Thymus (tissue), 11 donors: ENCODE results near the gene SMURF2. TPM values are rescaled to one million over a fixed set of nuclear protein-coding genes. Genes with fewer than 3 reads are reported as not detected.

ENCODE experiments used
- DNase-seq, 9 donors: peaks; one replicate each; pipeline ENCODE4 v3.0.0-alpha.2; 2013; ENCODE audit warnings: low spot score in 9 of 9, low read depth in 6 of 9, missing footprints in 1 of 9
- H3K27ac ChIP-seq, 2 donors: one replicate each; pipeline ENCODE4 v1.5.1; 2013; ENCODE audit warnings: control low read depth in 1 of 2, low read depth in 1 of 2, low read length in 1 of 2, mild to moderate bottlenecking in 1 of 2, moderate library complexity in 1 of 2
- H3K27me3 ChIP-seq, 2 donors: one replicate each; pipeline ENCODE4 v1.5.1; 2013; ENCODE audit warnings: low read length in 1 of 2; ENCODE audit not compliant: control insufficient read depth in 2 of 2, insufficient read depth in 1 of 2
- H3K36me3 ChIP-seq, 2 donors: one replicate each; pipeline ENCODE4 v1.5.1; 2013; ENCODE audit warnings: low read length in 1 of 2, mild to moderate bottlenecking in 1 of 2, moderate library complexity in 1 of 2; ENCODE audit not compliant: control insufficient read depth in 2 of 2, insufficient read depth in 2 of 2
- H3K4me1 ChIP-seq, 2 donors: one replicate each; pipeline ENCODE4 v1.5.1; 2013; ENCODE audit warnings: low read length in 2 of 2; ENCODE audit not compliant: control insufficient read depth in 2 of 2, insufficient read depth in 2 of 2
- H3K4me3 ChIP-seq, 2 donors: one replicate each; pipeline ENCODE4 v1.5.1; 2013; ENCODE audit warnings: low read length in 2 of 2, control low read depth in 1 of 2, mild to moderate bottlenecking in 1 of 2
- H3K9me3 ChIP-seq, 2 donors: one replicate each; pipeline ENCODE4 v1.5.1; 2013; ENCODE audit warnings: low read length in 1 of 2, mild to moderate bottlenecking in 1 of 2; ENCODE audit not compliant: control insufficient read depth in 2 of 2, insufficient read depth in 1 of 2
- WGBS: extraction: QIAGEN DNeasy Blood & Tissue Kit; methylation state at CpG from one replicate; pipeline ENCODE4 v1.1.7; 2013; 5-methylcytosine and 5-hydroxymethylcytosine counted together
- polyA plus RNA-seq: library from polyadenylated mRNA; stranded (reverse); fragments of 200-250 nt; gene quantifications from one replicate; pipeline ENCODE4 v1.2.3, GENCODE V29; 2013
- total RNA-seq: library from RNA; stranded (reverse); fragments of 120-200 nt; gene quantifications from one replicate; pipeline ENCODE4 v1.2.4, GENCODE V29; 2013
- donor health status: healthy.

SMURF2 gene
- total and polyA plus RNA-seq, 2 donors: 14.1 to 29.7 TPM

DNA sequence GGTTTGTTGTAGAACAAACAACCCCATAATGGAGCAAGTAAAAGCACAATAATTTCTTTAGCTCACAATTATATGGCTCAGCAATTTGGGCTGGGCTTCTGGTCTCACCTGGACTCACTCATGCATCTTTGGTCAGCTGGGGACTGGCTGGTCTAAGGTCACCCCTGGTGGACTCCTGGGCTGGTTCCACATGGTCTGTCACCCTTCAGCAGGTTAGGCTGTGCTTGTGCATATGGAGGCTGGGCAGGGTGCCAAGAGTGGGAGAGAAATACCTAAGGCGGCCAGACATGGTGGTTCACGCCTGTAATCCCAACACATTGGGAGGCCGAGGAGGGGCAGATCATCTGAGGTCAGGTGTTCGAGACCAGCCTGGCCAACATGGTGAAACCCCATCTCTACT lies 27.0 kb upstream of the SMURF2 start:
- Histone ChIP-seq H3K27me3 (no peaks in the 10 kb centered on the region), H3K36me3 (no peaks in the 10 kb centered on the region), H3K9me3 (no peaks in the 10 kb centered on the region), H3K4me3 (no peak overlapping the region), H3K4me1 (no peaks in the 10 kb centered on the region), H3K27ac (no peak overlapping the region)
- DNase-seq: no peak
- 99% methylated on average over 4 of the region's 4 CpGs for WGBS

DNA sequence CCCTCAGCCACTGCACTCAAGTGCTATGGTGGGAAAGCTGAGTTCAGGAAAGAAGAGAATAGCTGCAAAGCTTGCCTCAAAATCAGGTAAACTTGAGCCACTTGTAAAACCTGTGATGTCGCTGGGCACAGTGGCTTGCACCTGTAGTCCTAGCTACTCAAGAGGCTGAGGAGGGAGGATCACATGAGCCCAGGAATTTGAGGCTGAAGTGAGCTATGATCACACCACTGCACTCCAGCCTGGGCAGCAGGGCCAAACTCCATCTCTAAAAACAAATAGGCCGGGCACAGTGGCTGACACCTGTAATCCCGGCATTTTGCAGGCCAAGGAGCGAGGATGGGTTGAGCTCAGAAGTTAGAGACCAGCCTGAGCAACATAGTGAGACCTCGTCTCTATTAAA lies 26.4 kb upstream of the SMURF2 start:
- DNase-seq: no peak

DNA sequence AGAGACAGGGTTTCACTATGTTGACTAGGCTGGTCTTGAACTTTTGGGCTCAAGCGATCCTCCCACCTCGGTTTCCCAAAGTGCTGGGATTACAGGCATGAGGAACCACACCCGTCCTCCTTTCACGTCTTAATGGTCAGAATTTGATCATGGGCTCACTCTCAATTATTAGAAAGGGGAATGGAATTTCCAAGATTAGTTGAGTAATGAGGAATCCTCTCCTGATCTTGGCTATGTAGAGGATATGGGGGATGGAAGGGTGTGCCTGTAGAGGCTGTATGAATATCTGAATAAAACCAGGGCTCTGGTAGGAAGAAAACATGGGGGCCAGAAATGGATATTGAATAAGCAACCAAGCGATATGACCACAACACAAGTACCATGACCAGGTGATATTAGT lies 25.9 kb upstream of the SMURF2 start:
- H3K27me3 ChIP-seq: no peaks in the 10 kb centered on the region
- H3K36me3 ChIP-seq: no peaks in the 10 kb centered on the region
- no peak for DNase-seq
- H3K9me3 ChIP-seq: no peaks in the 10 kb centered on the region
- H3K4me1 ChIP-seq: no peaks in the 10 kb centered on the region
- H3K27ac ChIP-seq: no peak overlapping the region
- H3K4me3 ChIP-seq: no peak overlapping the region
- 99% methylated on average over 5 of the region's 5 CpGs for WGBS

More for the DNA sequence above, 26.4 kb upstream of the SMURF2 start:
- H3K9me3 ChIP-seq: no peaks in the 10 kb centered on the region
- 97% methylated on average over 5 of the region's 5 CpGs for WGBS
- H3K4me3 ChIP-seq: no peak overlapping the region
- H3K27me3 ChIP-seq: no peaks in the 10 kb centered on the region
- H3K27ac ChIP-seq: no peak overlapping the region
- H3K4me1 ChIP-seq: no peaks in the 10 kb centered on the region
- no peaks in the 10 kb centered on the region for H3K36me3 ChIP-seq

DNA sequence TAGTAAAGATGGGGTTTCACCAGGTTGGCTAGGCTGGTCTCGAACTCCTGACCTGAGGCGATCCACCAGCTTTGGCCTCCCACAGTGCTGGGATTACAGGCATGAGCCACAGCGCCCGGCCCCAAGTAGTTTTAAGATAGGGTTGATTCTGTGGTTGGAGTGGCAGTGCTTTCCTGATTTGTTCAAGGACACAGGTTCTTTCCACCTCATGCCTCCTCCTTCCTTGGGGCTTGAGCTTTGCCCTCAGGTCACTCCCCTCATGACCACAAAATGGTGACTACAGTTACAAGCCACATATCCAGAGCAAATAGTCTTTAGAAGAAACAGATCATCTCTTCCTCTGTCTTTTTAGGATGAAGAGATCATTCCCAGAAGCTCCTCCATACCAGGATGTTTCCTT lies 25.3 kb upstream of the SMURF2 start:
- no peak for DNase-seq
- H3K4me1 ChIP-seq: no peaks in the 10 kb centered on the region
- H3K36me3 ChIP-seq: no peaks in the 10 kb centered on the region
- H3K4me3 ChIP-seq: no peak overlapping the region
- H3K27me3 ChIP-seq: no peaks in the 10 kb centered on the region
- no peak overlapping the region for H3K27ac ChIP-seq
- no peaks in the 10 kb centered on the region for H3K9me3 ChIP-seq
- 98% methylated on average over 4 of the region's 4 CpGs for WGBS

DNA sequence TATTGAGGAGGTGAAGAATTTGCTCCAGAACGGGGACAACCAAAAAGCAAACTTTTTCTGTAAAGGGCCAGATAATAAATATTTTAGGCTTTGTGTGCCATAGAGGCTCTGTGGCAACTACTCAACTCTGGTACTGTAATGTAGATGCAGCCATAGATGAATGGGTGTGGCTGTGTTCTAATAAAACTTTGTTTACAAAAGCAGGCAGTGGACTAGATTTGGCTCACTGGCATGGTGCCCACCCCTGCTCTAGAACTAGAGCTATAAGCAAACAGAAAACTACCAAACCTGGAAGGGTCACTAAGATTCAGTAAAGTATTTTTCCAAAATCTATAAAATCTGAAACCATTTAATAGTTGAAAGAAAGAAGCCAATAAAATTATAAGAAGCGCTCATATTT lies 24.6 kb upstream of the SMURF2 start:
- 97% methylated on average over 2 of the region's 2 CpGs for WGBS
- Histone ChIP-seq H3K9me3 (no peaks in the 10 kb centered on the region), H3K27me3 (no peaks in the 10 kb centered on the region), H3K4me3 (no peak overlapping the region), H3K4me1 (no peaks in the 10 kb centered on the region), H3K27ac (no peak overlapping the region), H3K36me3 (no peaks in the 10 kb centered on the region)
- no peak for DNase-seq

DNA sequence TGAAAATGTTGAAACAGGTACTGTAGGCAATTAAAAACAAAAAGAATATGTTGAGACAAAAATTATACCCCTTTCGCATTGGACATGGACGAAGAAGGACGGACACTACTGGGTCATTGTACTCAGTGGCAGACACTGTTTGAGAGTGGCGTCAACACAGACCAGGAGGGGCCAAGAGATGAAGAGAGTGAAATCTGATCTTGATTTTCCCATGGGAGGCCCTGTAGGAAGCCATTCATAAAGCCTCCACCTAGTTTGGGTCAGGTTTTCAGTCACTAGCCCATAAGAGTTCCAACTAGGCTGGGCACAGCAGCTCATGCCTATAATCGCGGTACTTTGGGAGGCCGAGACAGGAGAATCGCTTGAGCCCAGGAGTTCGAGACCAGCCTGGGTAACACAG lies 23.6 kb upstream of the SMURF2 start:
- H3K36me3 ChIP-seq: no peaks in the 10 kb centered on the region
- 98% methylated on average over 9 of the region's 9 CpGs for WGBS
- H3K27me3 ChIP-seq: no peaks in the 10 kb centered on the region
- no peaks in the 10 kb centered on the region for H3K9me3 ChIP-seq
- H3K4me3 ChIP-seq: no peak overlapping the region
- DNase-seq: no peak
- H3K4me1 ChIP-seq: no peaks in the 10 kb centered on the region
- H3K27ac ChIP-seq: no peak overlapping the region

DNA sequence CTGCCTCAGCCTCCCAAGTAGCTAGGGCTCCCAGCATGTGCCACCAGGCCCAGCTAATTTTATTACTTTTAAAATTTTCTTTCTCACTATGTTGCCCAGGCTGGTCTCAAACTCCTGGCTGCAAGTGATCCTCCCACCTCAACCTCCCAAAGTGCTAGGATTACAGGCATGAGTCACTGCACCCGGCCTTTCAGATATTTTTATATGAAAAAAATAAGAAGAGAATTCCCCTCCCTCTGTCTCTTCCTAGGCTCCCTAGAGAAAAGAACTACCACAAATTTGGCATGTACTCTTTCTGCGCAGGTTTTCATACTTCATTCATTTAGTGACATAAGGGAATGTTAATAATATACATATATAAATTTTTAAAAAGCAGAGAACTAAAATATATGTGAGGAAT lies 21.7 kb upstream of the SMURF2 start:
- no peak overlapping the region for H3K27ac ChIP-seq
- H3K27me3 ChIP-seq: no peaks in the 10 kb centered on the region
- H3K4me1 ChIP-seq: no peaks in the 10 kb centered on the region
- DNase-seq: no peak
- 96% methylated on average over 2 of the region's 2 CpGs for WGBS
- H3K9me3 ChIP-seq: no peaks in the 10 kb centered on the region
- no peaks in the 10 kb centered on the region for H3K36me3 ChIP-seq
- no peak overlapping the region for H3K4me3 ChIP-seq

DNA sequence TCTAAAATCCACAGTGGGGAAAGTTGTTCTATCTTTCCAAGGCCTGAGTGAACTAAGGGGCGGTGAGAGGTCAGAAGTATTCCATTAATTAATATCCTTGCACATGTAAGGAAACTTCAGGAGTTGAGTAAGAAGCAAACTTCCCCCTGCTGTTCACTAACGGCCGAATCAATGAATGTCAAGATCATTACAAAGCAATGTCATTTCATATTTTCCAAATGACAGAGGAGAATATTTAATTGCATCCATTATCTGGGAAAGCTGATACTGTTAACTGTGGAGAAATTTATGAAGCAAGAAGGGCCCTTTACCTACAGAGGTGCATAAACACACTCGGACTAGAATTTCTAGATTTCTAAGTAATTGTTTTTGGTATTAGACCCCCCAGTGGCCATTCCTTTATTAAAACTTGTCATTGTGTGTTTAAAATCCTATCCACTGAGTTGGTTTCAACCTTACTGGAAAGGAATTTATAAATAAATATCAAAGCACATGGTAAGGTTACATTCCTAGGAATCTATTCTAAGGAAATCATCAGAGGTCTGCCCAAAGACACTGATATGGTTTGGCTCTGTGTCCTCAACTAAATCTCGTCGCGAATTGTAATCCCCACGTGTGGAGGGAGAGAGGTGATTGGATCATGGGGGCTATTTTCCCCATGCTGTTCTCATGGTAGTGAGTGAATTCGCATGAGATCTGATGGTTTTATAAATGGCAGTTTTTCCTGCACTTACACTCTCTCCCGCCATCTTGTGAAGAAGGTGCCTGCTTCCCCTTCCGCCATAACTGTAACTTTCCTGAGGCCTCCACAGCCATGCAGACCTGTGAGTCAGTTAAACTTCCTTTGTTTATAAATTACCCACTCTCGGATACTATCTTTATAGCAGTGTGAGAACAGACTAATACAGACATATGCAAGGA lies 20.4 kb upstream of the SMURF2 start:
- Histone ChIP-seq H3K9me3 (no peaks in the 10 kb centered on the region), H3K27ac (no peak overlapping the region), H3K4me3 (no peak overlapping the region), H3K36me3 (no peaks in the 10 kb centered on the region), H3K27me3 (no peaks in the 10 kb centered on the region), H3K4me1 (no peaks in the 10 kb centered on the region)
- no peak for DNase-seq
- 93% methylated on average over 12 of the region's 12 CpGs for WGBS

DNA sequence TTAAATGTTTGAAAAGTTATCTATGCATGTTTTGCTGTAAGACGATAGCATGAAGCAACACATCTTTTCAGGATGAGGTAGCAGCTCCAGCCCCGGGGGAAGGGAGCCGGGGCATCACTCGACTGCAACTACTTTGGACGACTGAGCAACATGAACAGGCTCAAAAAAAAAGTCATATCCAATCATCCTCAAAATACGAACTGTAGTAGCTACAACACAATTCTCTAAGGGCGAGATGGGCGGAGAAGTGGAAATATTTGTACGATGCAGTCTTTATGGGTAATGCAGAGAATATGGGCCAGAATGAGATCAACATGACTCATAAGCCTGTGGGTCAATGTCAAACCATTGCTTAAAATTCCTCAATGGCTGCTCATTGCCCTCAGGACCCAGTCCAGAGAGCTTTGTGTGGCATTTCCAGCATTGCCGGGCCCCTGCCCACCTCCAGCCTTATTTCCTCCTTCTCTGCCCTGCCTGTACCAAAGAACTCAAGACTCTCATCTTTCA lies 17.7 kb upstream of the SMURF2 start:
- WGBS: 94% methylated on average over 10 of the region's 10 CpGs
- Histone ChIP-seq H3K27ac (no peak overlapping the region), H3K4me1 (no peaks in the 10 kb centered on the region), H3K4me3 (no peak overlapping the region), H3K27me3 (no peaks in the 10 kb centered on the region), H3K36me3 (no peaks in the 10 kb centered on the region), H3K9me3 (no peaks in the 10 kb centered on the region)
- DNase-seq: no peak
